Neuron (in vitro differentiated cells): ENCODE data around the gene SLC35F3.
"Not testable (repeated sequence)": the region's sequence is repeated elsewhere in the genome, so short reads cannot be mapped to it uniquely, and the experiment has no call there.

Experiments used
- H2AFZ ChIP-seq: one replicate; pipeline ENCODE4 v1.6.1; 2013; ENCODE audit warnings: low read depth, mild to moderate bottlenecking, inconsistent platforms, low read length, moderate library complexity
- H3K27me3 ChIP-seq: one replicate; pipeline ENCODE4 v1.6.1; 2013; ENCODE audit warnings: low read length; ENCODE audit not compliant: insufficient read depth
- H3K36me3 ChIP-seq: one replicate; pipeline ENCODE4 v1.6.1; 2013; ENCODE audit warnings: low read length; ENCODE audit not compliant: insufficient read depth
- H3K4me1 ChIP-seq: one replicate; pipeline ENCODE4 v1.6.1; 2013; ENCODE audit warnings: low read length; ENCODE audit not compliant: insufficient read depth
- H3K4me3 ChIP-seq: 2 replicates; pipeline ENCODE4 v1.5.1; 2013; ENCODE audit warnings: mild to moderate bottlenecking, low read length, moderate library complexity
- H3K9me3 ChIP-seq: one replicate; pipeline ENCODE4 v1.6.1; 2013; ENCODE audit warnings: low read length

Gene SLC35F3

GRCh38 chr1:234197839-234198238 is 293.4 kb downstream of the SLC35F3 start:
- Histone ChIP-seq H3K27me3 (no peaks in the 10 kb centered on the region), H3K4me1 (peaks cover 4% of the 10 kb centered on the region), H3K9me3 (no peaks in the 10 kb centered on the region), H3K36me3 (no peaks in the 10 kb centered on the region), H2AFZ (no peak overlapping the region), H3K4me3 (no peak overlapping the region)

- H3K27me3 ChIP-seq, result no peaks in the 10 kb centered on the region
- no peaks in the 10 kb centered on the region for H3K36me3 ChIP-seq
- no peak overlapping the region for H2AFZ ChIP-seq
- H3K4me3 ChIP-seq, result no peak overlapping the region
- peaks cover 4% of the 10 kb centered on the region for H3K4me1 ChIP-seq
- H3K9me3 ChIP-seq, result no peaks in the 10 kb centered on the region
These were observed 295.1 kb downstream of the SLC35F3 start for GRCh38 chr1:234199476-234200127.

- H3K36me3 ChIP-seq, result no peaks in the 10 kb centered on the region
- no peaks in the 10 kb centered on the region for H3K27me3 ChIP-seq
- H3K9me3 ChIP-seq, result no peaks in the 10 kb centered on the region
- H3K4me1 ChIP-seq, result peaks cover 4% of the 10 kb centered on the region
- no peak overlapping the region for H3K4me3 ChIP-seq
- H2AFZ ChIP-seq, result no peak overlapping the region
These were observed 296.1 kb downstream of the SLC35F3 start for GRCh38 chr1:234200566-234200965.

- Histone ChIP-seq H3K4me1 (no peaks in the 10 kb centered on the region), H3K4me3 (no peak overlapping the region), H3K36me3 (no peaks in the 10 kb centered on the region), H3K9me3 (no peaks in the 10 kb centered on the region), H2AFZ (no peak overlapping the region), H3K27me3 (no peaks in the 10 kb centered on the region)
These were observed 297.1 kb downstream of the SLC35F3 start for GRCh38 chr1:234201600-234201999.

- no peaks in the 10 kb centered on the region for H3K9me3 ChIP-seq
- no peaks in the 10 kb centered on the region for H3K27me3 ChIP-seq
- no peak overlapping the region for H3K4me3 ChIP-seq
- H3K4me1 ChIP-seq, result no peaks in the 10 kb centered on the region
- no peak overlapping the region for H2AFZ ChIP-seq
- H3K36me3 ChIP-seq, result no peaks in the 10 kb centered on the region
These were observed 301.5 kb downstream of the SLC35F3 start for GRCh38 chr1:234205966-234206365.

- H3K4me1 ChIP-seq, result no peaks in the 10 kb centered on the region
- H3K36me3 ChIP-seq, result no peaks in the 10 kb centered on the region
- no peaks in the 10 kb centered on the region for H3K27me3 ChIP-seq
- H3K4me3 ChIP-seq, result no peak overlapping the region
- H3K9me3 ChIP-seq, result no peaks in the 10 kb centered on the region
- H2AFZ ChIP-seq, result no peak overlapping the region
These were observed 302.3 kb downstream of the SLC35F3 start for GRCh38 chr1:234206651-234207284.

GRCh38 chr1:234208351-234208750 is 303.9 kb downstream of the SLC35F3 start:
- Histone ChIP-seq H2AFZ (no peak overlapping the region), H3K36me3 (no peaks in the 10 kb centered on the region), H3K27me3 (peaks cover 7% of the 10 kb centered on the region), H3K4me3 (no peak overlapping the region), H3K4me1 (no peaks in the 10 kb centered on the region), H3K9me3 (no peaks in the 10 kb centered on the region)

GRCh38 chr1:234208791-234209190 is 304.3 kb downstream of the SLC35F3 start:
- Histone ChIP-seq H3K27me3 (peaks cover 11% of the 10 kb centered on the region), H3K4me3 (no peak overlapping the region), H3K4me1 (no peaks in the 10 kb centered on the region), H3K9me3 (no peaks in the 10 kb centered on the region), H3K36me3 (no peaks in the 10 kb centered on the region), H2AFZ (no peak overlapping the region)

- not testable (repeated sequence) for H2AFZ ChIP-seq, H3K9me3 ChIP-seq, H3K36me3 ChIP-seq, H3K4me3 ChIP-seq, H3K4me1 ChIP-seq
- H3K27me3 ChIP-seq, result peaks cover 27% of the 10 kb centered on the region
These were observed 306.0 kb downstream of the SLC35F3 start for GRCh38 chr1:234210429-234210828.

GRCh38 chr1:234211855-234212254 is 307.4 kb downstream of the SLC35F3 start:
- not testable (repeated sequence) for H3K4me3 ChIP-seq, H3K36me3 ChIP-seq, H3K9me3 ChIP-seq, H2AFZ ChIP-seq, H3K4me1 ChIP-seq
- peaks cover 40% of the 10 kb centered on the region for H3K27me3 ChIP-seq

- H3K4me1 ChIP-seq, result no peaks in the 10 kb centered on the region
- no peak overlapping the region for H2AFZ ChIP-seq
- H3K4me3 ChIP-seq, result no peak overlapping the region
- no peaks in the 10 kb centered on the region for H3K36me3 ChIP-seq
- H3K9me3 ChIP-seq, result no peaks in the 10 kb centered on the region
- H3K27me3 ChIP-seq, result peaks cover 44% of the 10 kb centered on the region
These were observed 308.5 kb downstream of the SLC35F3 start for GRCh38 chr1:234212764-234213657.

- H3K27me3 ChIP-seq, result peaks cover 46% of the 10 kb centered on the region
- no peaks in the 10 kb centered on the region for H3K36me3 ChIP-seq
- H3K4me3 ChIP-seq, result no peak overlapping the region
- no peaks in the 10 kb centered on the region for H3K4me1 ChIP-seq
- no peaks in the 10 kb centered on the region for H3K9me3 ChIP-seq
- no peak overlapping the region for H2AFZ ChIP-seq
These were observed 309.2 kb downstream of the SLC35F3 start for GRCh38 chr1:234213658-234214128.
